VCaP (cell line): Measurements from ENCODE around the gene SCIN.

Experiments
- H3K27ac ChIP-seq: fragments of 450-650 bp; 2 replicates; pipeline ENCODE4 v1.5.1; 2017
- CTCF ChIP-seq: fragments of 450-650 bp; conservative IDR thresholded peaks from 2 replicates; pipeline ENCODE4 v1.5.1; 2017; ENCODE audit warnings: mild to moderate bottlenecking, moderate library complexity

SCIN gene

GRCh38 chr7:12706900-12707536, 136.5 kb downstream of the SCIN start:
- no peak for TF ChIP-seq CTCF
- no peak overlapping the region for H3K27ac ChIP-seq

DNA sequence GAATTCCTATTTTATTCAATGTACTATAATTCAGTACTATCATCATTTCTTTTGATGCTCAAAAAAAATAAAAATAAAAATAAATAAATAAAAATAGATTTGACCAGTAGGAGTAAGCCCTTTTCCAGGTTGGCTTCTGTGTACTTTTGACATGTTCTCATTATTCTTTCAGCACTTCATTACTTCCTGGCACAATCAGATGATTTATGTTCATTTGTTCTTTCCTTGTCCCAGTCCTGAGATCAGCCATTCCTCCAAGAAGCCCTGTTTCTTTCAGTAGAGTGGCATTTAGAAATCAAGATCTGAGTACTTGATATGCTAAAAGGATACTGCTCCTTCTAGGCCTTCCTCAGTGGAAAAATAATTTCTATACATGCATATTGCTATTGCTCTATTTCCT, 137.8 kb downstream of the SCIN start:
- TF ChIP-seq CTCF: no peak
- H3K27ac ChIP-seq: no peak overlapping the region
